Stimulated activated CD4-positive, alpha-beta T cell treated with anti-CD3 and anti-CD28 coated beads, Interleukin-4, amount 100 ng/mL, for 4 hours (primary cell): ENCODE data around the gene PHC1.

Experiments
- DNase-seq, 2 experiments: peaks; one replicate each; pipeline ENCODE4 v3.0.0-alpha.2; 2020

Gene PHC1

GRCh38 chr12:8950702-8951478 is 36.6 kb downstream of the PHC1 start:
- no peak for DNase-seq

DNA sequence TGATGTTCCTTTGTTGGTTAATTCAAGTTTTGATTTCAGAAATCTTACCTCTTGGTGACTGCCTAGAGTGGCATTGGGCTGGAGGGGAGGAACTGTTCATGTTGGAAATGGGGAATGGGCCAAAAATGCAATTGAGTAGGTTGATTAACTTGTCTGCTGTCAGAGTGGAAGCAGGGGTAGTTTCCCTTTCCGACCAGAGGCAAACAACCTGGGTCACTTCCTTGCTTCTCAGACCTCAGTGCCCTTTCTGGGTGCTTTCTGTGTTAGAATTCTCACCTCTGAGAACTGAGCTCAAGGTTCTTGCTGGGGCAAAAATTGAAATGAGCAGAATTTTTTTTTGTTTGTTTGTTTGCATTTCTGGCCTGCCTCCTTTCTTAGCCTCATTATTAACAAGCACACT is 37.4 kb downstream of the PHC1 start:
- no peak for DNase-seq

DNA sequence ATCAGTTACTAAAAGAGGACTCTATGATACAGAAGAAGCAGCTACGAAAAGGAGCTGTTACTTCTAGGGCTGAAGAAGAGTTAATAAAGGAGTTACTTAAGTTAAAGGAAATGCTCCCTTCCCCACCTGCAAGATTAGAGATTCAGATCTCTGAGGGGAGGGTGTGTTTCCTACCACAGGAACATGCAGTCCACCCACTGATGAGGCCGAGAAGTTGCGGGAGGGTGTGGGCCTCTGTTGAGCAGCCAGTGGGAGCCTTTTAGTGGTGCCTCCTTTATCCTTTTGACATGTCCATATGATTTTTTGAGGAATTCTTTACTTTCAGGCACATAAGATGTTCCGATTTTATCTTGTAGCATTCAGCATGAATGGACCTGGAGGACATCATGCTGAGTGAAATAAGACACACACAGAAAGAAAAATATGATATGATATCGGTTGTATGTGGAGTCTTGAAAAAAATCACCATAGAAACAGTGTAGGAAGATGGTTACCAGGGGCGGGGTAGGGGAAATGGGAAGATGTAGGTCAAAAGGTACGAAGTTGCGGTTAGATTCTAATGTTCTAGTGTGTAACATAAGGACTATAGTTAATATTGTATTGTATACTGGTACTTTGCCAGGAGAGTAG is 39.6 kb downstream of the PHC1 start:
- DNase-seq = peak in 1 of 2 experiments; percentile 53

GRCh38 chr12:8956073-8956472 is 41.8 kb downstream of the PHC1 start:
- no peak for DNase-seq

DNA sequence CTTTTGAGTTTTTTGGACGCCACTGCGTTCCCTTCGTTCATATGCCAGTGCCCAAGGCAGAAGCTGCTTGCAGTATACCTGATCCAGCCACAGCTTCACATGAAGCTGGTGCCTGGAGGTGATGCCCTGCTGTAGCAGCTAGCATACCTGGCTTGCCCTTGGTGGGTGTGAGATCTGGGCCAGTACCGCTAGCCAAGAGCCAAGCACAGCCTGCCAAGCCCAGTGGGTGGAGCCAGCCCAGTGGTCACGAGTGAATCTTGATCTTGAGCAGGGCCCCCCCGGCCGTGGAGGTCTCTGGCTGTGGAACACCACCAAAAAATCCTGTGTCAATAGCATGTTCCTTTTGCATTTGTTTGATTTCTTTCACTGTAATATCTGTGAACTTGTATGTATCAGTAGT is 42.5 kb downstream of the PHC1 start:
- DNase-seq = no peak

- DNase-seq = no peak
Observed at GRCh38 chr12:8957561-8957960, 43.3 kb downstream of the PHC1 start.

GRCh38 chr12:8958066-8958465 is 43.8 kb downstream of the PHC1 start:
- no peak for DNase-seq

GRCh38 chr12:8960176-8960575 is 45.9 kb downstream of the PHC1 start:
- no peak for DNase-seq

DNA sequence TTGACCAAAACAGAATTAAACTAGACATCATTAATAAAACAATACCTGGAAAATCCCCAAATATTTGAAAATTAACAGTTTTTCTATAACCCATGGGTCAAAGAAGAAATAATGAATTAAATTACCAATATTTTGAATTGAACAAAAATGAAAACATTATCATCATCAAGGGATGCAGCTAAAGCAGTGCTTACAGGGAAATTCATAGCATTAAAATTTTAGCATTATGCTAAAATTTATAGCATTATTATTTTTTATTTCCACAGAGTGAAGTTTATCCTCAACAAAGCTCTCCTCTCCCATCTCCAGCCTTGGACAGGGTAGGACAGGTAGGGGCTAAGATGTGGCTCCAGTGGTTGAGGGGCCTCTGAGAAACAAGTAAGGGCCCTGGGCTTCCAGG is 54.5 kb downstream of the PHC1 start:
- DNase-seq = no peak

GRCh38 chr12:8969861-8970411 is 55.6 kb downstream of the PHC1 start:
- DNase-seq = no peak

- no peak for DNase-seq
Observed at GRCh38 chr12:8970432-8970831, 56.1 kb downstream of the PHC1 start.

GRCh38 chr12:8980137-8980536 is 65.8 kb downstream of the PHC1 start:
- no peak for DNase-seq

DNA sequence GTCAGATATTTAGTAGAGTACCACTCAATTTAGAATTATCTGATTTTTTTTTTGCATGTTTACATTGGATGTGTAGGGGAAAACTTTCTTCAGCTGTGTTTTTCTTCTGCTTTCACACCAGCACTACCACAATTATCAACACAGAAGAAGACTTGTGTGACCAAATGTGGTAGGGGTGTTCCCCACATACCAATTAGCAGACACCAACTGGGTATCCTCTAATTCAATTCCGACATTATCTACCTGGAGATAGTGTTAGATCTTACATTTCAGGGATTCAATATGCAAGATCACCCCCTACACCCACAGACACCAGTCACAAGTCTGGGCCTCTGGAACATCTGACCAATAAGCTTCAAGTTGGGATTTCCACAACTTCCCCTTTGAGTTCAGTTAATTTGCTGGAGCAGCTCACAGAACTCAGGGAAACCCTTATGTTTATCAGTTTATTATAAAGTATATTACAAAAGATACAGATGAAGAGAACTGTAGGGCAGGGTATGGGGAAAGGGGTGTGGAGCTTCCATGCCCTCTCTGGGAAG is 71.0 kb downstream of the PHC1 start:
- no peak for DNase-seq

- DNase-seq = no peak
Observed at GRCh38 chr12:8987163-8987562, 72.9 kb downstream of the PHC1 start.

DNA sequence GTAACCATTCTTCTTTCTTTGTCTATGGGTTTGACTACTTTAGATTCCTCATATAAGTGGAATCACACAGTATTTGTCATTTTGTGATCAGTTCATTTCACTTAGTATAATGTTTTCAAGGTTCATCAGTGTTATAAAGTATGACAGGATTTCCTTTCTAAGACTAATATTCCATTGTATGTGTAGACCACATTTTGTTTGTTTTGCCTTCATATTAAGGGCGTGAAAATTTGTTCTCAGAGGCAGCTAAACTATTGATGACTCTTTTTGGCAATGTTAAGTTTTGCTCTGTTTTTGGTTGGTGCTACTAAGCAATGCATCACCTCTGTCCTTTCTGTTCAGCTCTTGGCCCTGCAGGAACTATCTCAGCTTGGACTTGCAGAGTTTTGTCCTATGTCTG is 73.4 kb downstream of the PHC1 start:
- no peak for DNase-seq

- DNase-seq = no peak
Observed at GRCh38 chr12:8989413-8989812, 75.1 kb downstream of the PHC1 start, which contains the start of gene KLRG1. KLRG1 (plus strand) TSS chr12:8989546; CDS start chr12:8989636, 90 bp downstream.
